Retinal pigment epithelial cell (primary cell): Measurements from ENCODE around the gene COL11A2.

ENCODE experiments used
- DNase-seq: peaks from one replicate; pipeline ENCODE4 v3.0.0-alpha.2; 2010; ENCODE audit warnings: low read depth
- H3K4me3 ChIP-seq: 2 replicates; pipeline ENCODE4 v1.5.1; 2011; ENCODE audit warnings: mild to moderate bottlenecking, low read length, control low read depth, moderate library complexity
- CTCF ChIP-seq: conservative IDR thresholded peaks from 2 replicates; pipeline ENCODE4 v1.5.1; 2011; ENCODE audit warnings: low read depth, low read length, control low read depth, inconsistent platforms

Gene COL11A2

GRCh38 chr6:33212857-33213165 lies 20.5 kb upstream of the COL11A2 start:
- no peak for TF ChIP-seq CTCF
- peak overlapping the region; percentile 53 for H3K4me3 ChIP-seq
- no peak for DNase-seq

GRCh38 chr6:33211666-33212422 lies 19.6 kb upstream of the COL11A2 start:
- no peak overlapping the region for H3K4me3 ChIP-seq
- no peak for TF ChIP-seq CTCF
- no peak for DNase-seq

GRCh38 chr6:33211136-33211535 lies 18.9 kb upstream of the COL11A2 start:
- H3K4me3 ChIP-seq = no peak overlapping the region
- TF ChIP-seq CTCF = no peak
- no peak for DNase-seq

- no peak for TF ChIP-seq CTCF
- H3K4me3 ChIP-seq = no peak overlapping the region
- DNase-seq = no peak
Measured at GRCh38 chr6:33209856-33210255, 17.6 kb upstream of the COL11A2 start.

- TF ChIP-seq CTCF = no peak
- H3K4me3 ChIP-seq = peak within 1 kb of the TSS; percentile 87
- DNase-seq = no peak
Measured at GRCh38 chr6:33208091-33208967, 16.1 kb upstream of the COL11A2 start, which contains the start of gene RING1. TSS of gene RING1 (plus strand) at chr6:33208500. CDS start at chr6:33208823, 323 bp downstream.

- no peak for TF ChIP-seq CTCF
- DNase-seq = no peak
Measured at GRCh38 chr6:33207552-33208090, 15.4 kb upstream of the COL11A2 start.

More at GRCh38 chr6:33207552-33208090, 15.4 kb upstream of the COL11A2 start:
- H3K4me3 ChIP-seq = peak overlapping the region; percentile 87
